Measurements from ENCODE around the gene RXFP4.
A peak's percentile ranks its signal among the peaks of the same experiment; 100 is the strongest.
"Not testable (repeated sequence)": the region's sequence is repeated elsewhere in the genome, so short reads cannot be mapped to it uniquely, and the experiment has no call there.

RXFP4 gene

GRCh38 chr1:155930725-155931124, 10.7 kb upstream of the RXFP4 start:
- not testable (repeated sequence) for DNase-seq (ENCODE audit: low read depth)

DNA sequence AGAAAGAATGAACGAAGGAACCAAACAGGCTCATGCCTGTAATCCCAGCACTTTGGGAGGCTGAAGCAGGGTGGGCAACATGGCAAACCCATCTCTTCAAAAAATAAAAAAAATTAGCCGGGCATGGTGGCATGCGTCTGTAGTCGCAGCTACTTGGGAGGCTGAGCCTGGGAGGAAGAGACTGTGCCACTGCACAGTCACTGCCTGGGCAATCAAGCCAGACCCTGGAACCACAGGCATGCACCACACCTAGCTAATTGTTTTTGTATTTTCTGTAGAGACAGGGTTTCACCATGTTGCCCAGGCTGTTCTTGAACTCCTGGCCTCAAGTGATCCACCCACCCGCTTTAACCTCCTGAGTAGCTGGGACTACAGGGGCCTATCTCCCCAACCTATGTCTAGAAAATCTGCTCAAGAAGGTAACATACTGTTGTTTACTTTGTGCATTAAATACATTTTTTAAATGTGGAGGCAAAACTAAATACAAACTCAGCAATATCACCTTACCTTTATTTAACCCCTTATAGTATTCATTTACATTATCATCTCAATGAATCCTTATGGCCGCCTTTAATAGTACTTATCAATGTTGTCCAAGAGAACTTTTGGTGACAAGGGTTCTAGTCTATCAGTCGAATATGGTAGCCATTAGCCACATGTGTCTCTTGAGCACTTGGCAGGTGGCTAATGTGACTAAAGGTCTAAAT, 10.0 kb upstream of the RXFP4 start:
- no peak for DNase-seq (ENCODE audit: low read depth)

DNA sequence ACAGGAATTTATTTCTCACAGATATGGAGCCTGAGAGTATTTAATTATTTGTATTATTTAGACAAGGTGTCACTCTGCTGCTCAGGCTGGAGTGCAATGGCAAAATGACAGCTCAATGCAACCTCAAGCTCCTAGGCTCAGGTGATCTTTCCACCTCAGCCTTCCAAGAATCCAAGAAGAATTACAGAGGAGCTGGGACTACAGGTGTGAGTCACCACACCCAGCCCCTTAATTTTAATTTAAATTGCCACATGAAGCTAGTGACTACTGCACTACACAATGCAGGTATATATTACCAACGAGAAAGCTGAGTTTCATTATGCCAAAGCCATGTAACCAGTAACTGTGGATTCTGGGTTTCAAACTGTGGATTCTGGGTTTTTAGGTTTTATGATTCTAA, 9.4 kb upstream of the RXFP4 start:
- no peak for DNase-seq (ENCODE audit: low read depth)

- no peak for DNase-seq (ENCODE audit: low read depth)
Measured at GRCh38 chr1:155932487-155932886, 9.0 kb upstream of the RXFP4 start.

- DNase-seq (ENCODE audit: low read depth): no peak
Measured at GRCh38 chr1:155933591-155934096, 7.8 kb upstream of the RXFP4 start.

- peak; percentile 91 for DNase-seq (ENCODE audit: low read depth)
Measured at GRCh38 chr1:155934097-155934935, 7.1 kb upstream of the RXFP4 start, which contains the start of gene KHDC4. KHDC4 (minus strand) TSS chr1:155934413; CDS start chr1:155934373, 40 bp downstream.

DNA sequence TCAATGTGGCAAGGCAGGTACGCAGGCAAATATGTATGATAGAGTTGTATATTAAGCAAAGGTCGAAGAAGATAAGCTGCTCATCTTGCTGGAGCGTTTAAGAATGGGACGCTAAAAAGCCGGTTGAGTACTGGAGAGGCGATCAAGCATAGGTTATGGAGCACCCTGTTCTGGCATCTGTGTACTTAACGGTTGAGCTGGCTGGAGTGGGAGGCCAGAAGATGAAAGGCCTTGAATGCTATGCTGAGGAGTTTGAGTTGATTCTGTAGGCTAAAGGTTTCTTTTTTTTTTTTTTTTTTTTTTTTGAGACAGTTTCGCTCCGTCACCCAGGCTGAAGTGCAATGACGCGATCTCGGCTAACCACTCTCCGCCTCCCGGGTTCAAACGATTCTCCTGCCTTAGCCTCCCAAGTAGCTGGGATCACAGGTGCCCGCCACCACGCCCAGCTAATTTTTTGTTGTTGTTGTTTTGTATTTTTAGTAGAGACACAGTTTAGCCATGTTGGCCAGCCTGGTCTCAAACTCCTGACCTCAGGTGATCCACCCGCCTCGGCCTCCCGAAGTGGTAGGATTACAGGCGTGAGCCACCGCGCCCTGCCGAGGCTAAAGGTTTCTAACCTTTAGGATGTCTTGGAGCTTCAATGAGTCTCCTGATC, 6.4 kb upstream of the RXFP4 start:
- no peak for DNase-seq (ENCODE audit: low read depth)

GRCh38 chr1:155938220-155938627, 3.2 kb upstream of the RXFP4 start:
- DNase-seq (ENCODE audit: low read depth): no peak

DNA sequence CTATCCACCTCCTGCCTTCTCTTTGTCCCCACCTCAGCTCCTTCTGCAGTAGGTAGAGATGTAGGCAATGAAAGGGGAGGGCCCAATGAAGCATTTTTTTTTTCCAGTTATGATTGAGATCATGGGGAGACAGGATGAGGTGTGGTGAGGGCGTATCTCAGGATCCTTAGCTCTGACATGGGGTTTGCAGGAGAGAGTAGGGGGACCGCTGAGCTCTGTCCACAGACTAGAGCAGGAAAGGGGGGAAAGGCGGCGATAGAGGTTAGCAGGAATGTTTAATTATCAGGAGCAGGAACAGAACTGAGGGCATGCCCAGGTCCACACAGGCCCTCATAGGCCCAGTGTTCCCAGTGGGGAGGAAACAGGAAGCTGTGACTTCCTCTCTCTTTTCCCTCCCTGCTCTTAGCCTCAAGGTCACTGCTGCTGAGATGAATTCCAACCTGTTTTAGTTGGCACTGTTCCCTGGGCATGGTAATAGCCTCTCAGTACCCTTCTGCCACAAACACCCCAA, 901 bp upstream of the RXFP4 start:
- no peak for DNase-seq (ENCODE audit: low read depth)

DNA sequence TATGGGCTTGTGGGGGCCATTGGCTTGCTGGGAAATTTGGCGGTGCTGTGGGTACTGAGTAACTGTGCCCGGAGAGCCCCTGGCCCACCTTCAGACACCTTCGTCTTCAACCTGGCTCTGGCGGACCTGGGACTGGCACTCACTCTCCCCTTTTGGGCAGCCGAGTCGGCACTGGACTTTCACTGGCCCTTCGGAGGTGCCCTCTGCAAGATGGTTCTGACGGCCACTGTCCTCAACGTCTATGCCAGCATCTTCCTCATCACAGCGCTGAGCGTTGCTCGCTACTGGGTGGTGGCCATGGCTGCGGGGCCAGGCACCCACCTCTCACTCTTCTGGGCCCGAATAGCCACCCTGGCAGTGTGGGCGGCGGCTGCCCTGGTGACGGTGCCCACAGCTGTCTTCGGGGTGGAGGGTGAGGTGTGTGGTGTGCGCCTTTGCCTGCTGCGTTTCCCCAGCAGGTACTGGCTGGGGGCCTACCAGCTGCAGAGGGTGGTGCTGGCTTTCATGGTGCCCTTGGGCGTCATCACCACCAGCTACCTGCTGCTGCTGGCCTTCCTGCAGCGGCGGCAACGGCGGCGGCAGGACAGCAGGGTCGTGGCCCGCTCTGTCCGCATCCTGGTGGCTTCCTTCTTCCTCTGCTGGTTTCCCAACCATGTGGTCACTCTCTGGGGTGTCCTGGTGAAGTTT, 550 bp downstream of the RXFP4 start:
- DNase-seq (ENCODE audit: low read depth): no peak

GRCh38 chr1:155942578-155943141, 1.2 kb downstream of the RXFP4 start:
- no peak for DNase-seq (ENCODE audit: low read depth)

- no peak for DNase-seq (ENCODE audit: low read depth)
Measured at GRCh38 chr1:155944444-155944799, 3.0 kb downstream of the RXFP4 start.

- DNase-seq (ENCODE audit: low read depth): no peak
Measured at GRCh38 chr1:155946633-155947219, 5.3 kb downstream of the RXFP4 start.

DNA sequence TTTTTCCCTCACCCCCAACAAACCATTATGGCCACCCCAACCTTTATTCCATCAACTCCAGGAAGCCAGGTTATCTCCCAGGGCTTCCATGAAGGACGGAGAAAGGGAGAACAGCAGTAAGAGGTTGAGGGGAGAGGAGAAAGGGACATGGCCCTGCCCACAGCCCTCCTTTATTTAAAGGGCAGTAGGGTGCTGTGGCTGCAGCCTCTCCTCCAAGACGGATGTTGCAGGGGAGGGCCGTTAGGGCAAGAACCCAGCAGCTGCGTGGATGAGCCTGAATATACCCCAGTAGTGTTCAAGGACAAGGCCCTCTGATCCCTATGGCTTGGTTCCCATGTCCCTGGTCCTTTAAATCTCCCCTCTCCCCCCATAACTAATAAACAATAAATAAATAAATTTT, 5.9 kb downstream of the RXFP4 start:
- DNase-seq (ENCODE audit: low read depth): no peak

GRCh38 chr1:155947741-155948140, 6.3 kb downstream of the RXFP4 start:
- no peak for DNase-seq (ENCODE audit: low read depth)

GRCh38 chr1:155950829-155951228, 9.4 kb downstream of the RXFP4 start:
- no peak for DNase-seq (ENCODE audit: low read depth)

DNA sequence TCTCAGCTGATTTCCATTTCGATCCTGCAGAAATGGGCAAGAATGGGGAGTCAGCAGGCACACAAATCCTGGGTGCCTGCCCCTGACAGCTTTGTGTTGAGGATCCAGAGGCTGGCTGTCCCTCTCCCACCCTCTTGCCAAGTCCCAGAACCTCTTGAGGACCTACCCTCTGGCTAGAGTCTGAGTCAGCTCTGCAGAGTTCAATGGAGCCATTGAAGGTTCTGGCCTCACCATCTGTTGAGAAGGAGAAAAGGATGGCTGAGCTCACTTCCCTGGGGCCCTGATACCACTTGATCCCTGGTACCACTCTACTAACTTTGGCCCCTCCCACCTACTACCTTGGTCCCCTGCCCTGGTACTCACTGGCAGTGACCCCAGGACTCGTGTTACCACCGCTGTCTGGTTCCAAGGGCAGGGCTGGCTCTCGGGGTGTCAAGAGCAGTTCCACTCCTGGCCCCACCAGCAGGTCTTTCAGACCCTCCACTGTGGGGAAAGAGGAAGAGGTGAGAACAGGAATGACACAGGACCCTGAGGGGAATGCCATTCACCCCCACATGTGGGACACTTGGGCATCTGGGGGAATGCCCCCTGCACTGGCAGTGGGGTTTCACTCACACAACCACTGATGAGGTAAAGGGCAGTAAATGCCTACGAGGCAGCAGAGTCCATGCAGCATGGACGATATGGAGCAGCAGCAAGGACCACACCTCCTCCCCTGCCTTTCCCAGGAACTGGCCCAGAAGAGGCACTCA, 10.5 kb downstream of the RXFP4 start:
- no peak for DNase-seq (ENCODE audit: low read depth)

DNA sequence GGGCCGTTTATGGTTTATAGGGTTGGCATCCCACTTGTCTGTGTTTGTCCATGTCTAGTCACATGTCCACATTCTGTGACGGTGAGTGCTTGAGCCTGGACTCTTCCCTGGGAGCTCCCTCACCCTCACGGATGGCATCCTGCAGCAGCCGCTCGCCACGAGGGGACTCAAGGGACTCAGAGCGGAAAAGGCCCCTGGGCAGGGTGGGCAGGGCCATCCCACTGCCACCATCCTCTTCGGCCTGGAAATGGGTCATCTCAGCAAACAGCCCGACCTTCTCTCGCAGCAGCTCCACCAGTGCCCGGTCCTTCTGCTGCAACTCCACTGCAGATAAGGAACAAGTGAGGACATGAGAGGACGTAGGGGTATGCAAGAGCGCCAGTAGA, 11.1 kb downstream of the RXFP4 start:
- DNase-seq (ENCODE audit: low read depth): no peak

DNA sequence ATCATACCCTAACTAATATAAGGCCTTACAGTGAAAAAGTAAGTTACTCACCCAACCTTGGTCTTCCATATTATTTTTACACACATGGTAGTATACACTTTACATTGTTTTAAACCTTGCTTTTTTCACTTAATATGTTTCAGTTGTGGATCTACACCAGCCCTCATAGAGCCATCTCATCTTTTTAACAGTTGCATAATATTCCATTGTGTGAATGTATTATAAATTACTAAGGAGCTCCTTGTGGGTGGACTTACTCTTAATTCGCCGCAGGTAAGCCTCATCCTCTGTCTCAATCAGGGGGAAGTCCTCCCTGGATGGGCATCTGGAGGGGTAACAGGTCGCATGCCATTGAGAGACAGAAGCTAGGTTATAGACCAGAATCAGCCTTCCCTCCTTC, 13.2 kb downstream of the RXFP4 start:
- DNase-seq (ENCODE audit: low read depth): no peak

- DNase-seq (ENCODE audit: low read depth): no peak
Measured at GRCh38 chr1:155957411-155957915, 16.0 kb downstream of the RXFP4 start.

Measured in stimulated activated CD4-positive, alpha-beta T cell treated with anti-CD3 and anti-CD28 coated beads, Interleukin-2, amount 100 ng/mL, for 4 hours (primary cell).